Fibroblast of the aortic adventitia (primary cell): ENCODE results near the gene S100Z. TPM values are rescaled to one million over a fixed set of nuclear protein-coding genes. Genes with fewer than 3 reads are reported as not detected.
A peak's percentile ranks its signal among the peaks of the same experiment; 100 is the strongest.

Experiments used
- DNase-seq: peaks from one replicate; pipeline ENCODE4 v3.0.0-alpha.2; 2010; ENCODE audit warnings: low read depth
- H3K4me3 ChIP-seq: 2 replicates; pipeline ENCODE4 v1.5.1; 2011; ENCODE audit warnings: low read depth, mild to moderate bottlenecking, control low read depth, low read length, moderate library complexity
- CTCF ChIP-seq: IDR thresholded peaks from 2 replicates; pipeline ENCODE4 v1.5.1; 2011; ENCODE audit warnings: mild to moderate bottlenecking, low read length, control low read depth, inconsistent platforms; ENCODE audit not compliant: insufficient read depth
- total RNA-seq: library from RNA; depleted of rRNA; stranded (reverse); fragments of >200 nt; gene quantifications from 2 replicates; pipeline ENCODE4 v1.2.3, GENCODE V29; 2012; ENCODE audit warnings: low replicate concordance

Gene S100Z
- total RNA-seq, 1 donor: not detected

DNA sequence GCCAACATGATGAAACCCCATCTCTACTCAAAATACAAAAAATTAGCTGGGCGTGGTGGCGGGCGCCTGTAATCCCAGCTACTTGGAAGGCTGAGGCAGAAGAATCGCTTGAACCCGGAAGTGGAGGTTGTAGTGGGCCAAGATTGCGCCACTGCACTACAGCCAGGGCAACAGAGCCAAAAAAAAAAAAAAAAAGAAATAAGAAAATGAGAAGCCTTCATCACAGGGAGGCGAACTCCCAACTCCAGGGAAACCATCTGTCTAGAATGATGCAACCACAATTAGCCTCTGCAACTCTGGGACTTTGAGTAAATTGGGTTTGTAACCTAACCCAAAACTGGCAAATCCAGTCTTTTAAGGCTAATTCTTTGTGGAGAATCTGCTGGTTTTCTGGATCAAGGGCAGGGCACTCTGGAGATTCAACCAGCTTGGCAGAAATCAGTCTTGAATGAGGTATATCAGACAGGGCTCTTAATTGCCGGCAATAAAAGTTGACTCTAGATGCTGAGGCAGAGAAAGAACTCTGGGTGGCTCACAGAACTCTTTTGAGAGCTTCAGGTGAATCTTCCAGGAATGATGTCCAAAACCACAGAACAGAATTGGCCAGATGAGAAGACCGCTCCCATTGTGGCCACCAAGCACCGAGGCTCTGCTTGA is 9.9 kb downstream of the S100Z start:
- DNase-seq: peak; percentile 27
- no peak overlapping the region for H3K4me3 ChIP-seq
- TF ChIP-seq CTCF: no peak

- no peak overlapping the region for H3K4me3 ChIP-seq
- no peak for TF ChIP-seq CTCF
- DNase-seq: peak; percentile 15
Measured at GRCh38 chr5:76861612-76862011, 11.8 kb downstream of the S100Z start.

- H3K4me3 ChIP-seq: no peak overlapping the region
- DNase-seq: no peak
- TF ChIP-seq CTCF: no peak
Measured at GRCh38 chr5:76863001-76863400, 13.2 kb downstream of the S100Z start.

- TF ChIP-seq CTCF: no peak
- H3K4me3 ChIP-seq: no peak overlapping the region
- DNase-seq: no peak
Measured at GRCh38 chr5:76866503-76866902, 16.7 kb downstream of the S100Z start.

GRCh38 chr5:76867038-76867437 is 17.2 kb downstream of the S100Z start:
- no peak for DNase-seq
- no peak overlapping the region for H3K4me3 ChIP-seq
- no peak for TF ChIP-seq CTCF

DNA sequence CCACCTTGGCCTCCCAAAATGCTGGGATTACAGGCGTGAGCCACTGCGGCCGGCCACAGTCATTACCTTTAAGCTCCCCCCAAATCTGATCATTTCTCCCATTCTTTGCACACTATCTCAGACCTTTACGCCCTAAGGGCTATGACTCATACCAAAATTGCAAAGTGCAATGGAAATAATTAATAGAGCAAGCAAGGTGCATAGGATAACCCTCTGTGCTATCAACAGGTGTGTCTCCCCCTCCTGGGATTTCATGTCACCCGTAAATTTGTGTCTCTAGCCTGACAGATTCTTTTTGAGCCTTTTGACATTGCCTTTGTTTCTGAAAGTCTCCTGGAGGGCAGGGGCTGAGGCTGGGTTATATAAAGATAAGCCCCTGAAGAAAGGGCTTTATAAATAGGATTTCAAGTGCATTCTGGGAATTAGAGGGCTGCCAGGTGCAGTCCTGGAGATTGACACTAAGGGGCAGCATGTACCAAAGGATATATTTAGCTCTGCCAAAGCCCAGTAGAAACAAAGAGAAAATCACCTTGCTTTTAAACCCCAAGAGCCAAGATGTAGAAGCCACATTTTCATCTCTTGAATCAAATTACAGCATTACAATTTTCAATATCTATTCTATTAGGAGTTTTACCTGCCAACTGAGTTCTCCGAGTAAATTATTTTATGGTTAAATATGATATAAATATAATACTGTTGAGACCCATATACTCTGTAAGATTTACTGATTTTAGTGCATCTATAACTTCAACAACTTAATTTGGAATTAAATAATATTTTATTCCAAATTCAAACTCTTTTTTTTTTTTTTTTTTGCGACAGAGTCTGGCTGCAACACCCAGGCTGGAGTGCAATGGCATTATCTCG is 18.2 kb downstream of the S100Z start:
- TF ChIP-seq CTCF: peak; percentile 84
- H3K4me3 ChIP-seq: no peak overlapping the region
- DNase-seq: peak; percentile 78
